Thymus (tissue), 11 donors: ENCODE data around the gene TBCK. TPM values are rescaled to one million over a fixed set of nuclear protein-coding genes. Genes with fewer than 3 reads are reported as not detected.

ENCODE experiments used
- DNase-seq, 9 donors: peaks; one replicate each; pipeline ENCODE4 v3.0.0-alpha.2; 2013; ENCODE audit warnings: low spot score in 9 of 9, low read depth in 6 of 9, missing footprints in 1 of 9
- H3K27ac ChIP-seq, 2 donors: one replicate each; pipeline ENCODE4 v1.5.1; 2013; ENCODE audit warnings: control low read depth in 1 of 2, low read depth in 1 of 2, low read length in 1 of 2, mild to moderate bottlenecking in 1 of 2, moderate library complexity in 1 of 2
- H3K27me3 ChIP-seq, 2 donors: one replicate each; pipeline ENCODE4 v1.5.1; 2013; ENCODE audit warnings: low read length in 1 of 2; ENCODE audit not compliant: control insufficient read depth in 2 of 2, insufficient read depth in 1 of 2
- H3K36me3 ChIP-seq, 2 donors: one replicate each; pipeline ENCODE4 v1.5.1; 2013; ENCODE audit warnings: low read length in 1 of 2, mild to moderate bottlenecking in 1 of 2, moderate library complexity in 1 of 2; ENCODE audit not compliant: control insufficient read depth in 2 of 2, insufficient read depth in 2 of 2
- H3K4me1 ChIP-seq, 2 donors: one replicate each; pipeline ENCODE4 v1.5.1; 2013; ENCODE audit warnings: low read length in 2 of 2; ENCODE audit not compliant: control insufficient read depth in 2 of 2, insufficient read depth in 2 of 2
- H3K4me3 ChIP-seq, 2 donors: one replicate each; pipeline ENCODE4 v1.5.1; 2013; ENCODE audit warnings: low read length in 2 of 2, control low read depth in 1 of 2, mild to moderate bottlenecking in 1 of 2
- H3K9me3 ChIP-seq, 2 donors: one replicate each; pipeline ENCODE4 v1.5.1; 2013; ENCODE audit warnings: low read length in 1 of 2, mild to moderate bottlenecking in 1 of 2; ENCODE audit not compliant: control insufficient read depth in 2 of 2, insufficient read depth in 1 of 2
- WGBS: extraction: QIAGEN DNeasy Blood & Tissue Kit; methylation state at CpG from one replicate; pipeline ENCODE4 v1.1.7; 2013; 5-methylcytosine and 5-hydroxymethylcytosine counted together
- polyA plus RNA-seq: library from polyadenylated mRNA; stranded (reverse); fragments of 200-250 nt; gene quantifications from one replicate; pipeline ENCODE4 v1.2.3, GENCODE V29; 2013
- total RNA-seq: library from RNA; stranded (reverse); fragments of 120-200 nt; gene quantifications from one replicate; pipeline ENCODE4 v1.2.4, GENCODE V29; 2013
- donor health status: healthy.

The TBCK gene
- total and polyA plus RNA-seq, 2 donors: 17.9 to 34.8 TPM

GRCh38 chr4:105998171-105999063, 317.6 kb downstream of the TBCK start:
- Histone ChIP-seq H3K36me3 (no peaks in the 10 kb centered on the region), H3K27me3 (no peaks in the 10 kb centered on the region), H3K4me1 (no peaks in the 10 kb centered on the region), H3K27ac (no peak overlapping the region), H3K9me3 (no peaks in the 10 kb centered on the region), H3K4me3 (no peak overlapping the region)
- WGBS: 94% methylated on average over 7 of the region's 7 CpGs
- no peak for DNase-seq

GRCh38 chr4:105996845-105997244, 319.2 kb downstream of the TBCK start:
- H3K9me3 ChIP-seq: no peaks in the 10 kb centered on the region
- H3K4me3 ChIP-seq: no peak overlapping the region
- H3K4me1 ChIP-seq: no peaks in the 10 kb centered on the region
- H3K36me3 ChIP-seq: no peaks in the 10 kb centered on the region
- H3K27ac ChIP-seq: no peak overlapping the region
- H3K27me3 ChIP-seq: no peaks in the 10 kb centered on the region
- 95% methylated on average over 7 of the region's 7 CpGs for WGBS
- DNase-seq: no peak

- WGBS: 94% methylated on average over 5 of the region's 5 CpGs
- Histone ChIP-seq H3K4me3 (no peak overlapping the region), H3K36me3 (no peaks in the 10 kb centered on the region)
These were observed 321.0 kb downstream of the TBCK start for GRCh38 chr4:105994841-105995501.

GRCh38 chr4:105994061-105994460, 321.9 kb downstream of the TBCK start:
- Histone ChIP-seq H3K36me3 (no peaks in the 10 kb centered on the region), H3K9me3 (no peaks in the 10 kb centered on the region), H3K4me3 (no peak overlapping the region), H3K27me3 (no peaks in the 10 kb centered on the region), H3K27ac (no peak overlapping the region), H3K4me1 (no peaks in the 10 kb centered on the region)
- WGBS: 92% methylated on average over 6 of the region's 6 CpGs
- DNase-seq: no peak

More at GRCh38 chr4:105994841-105995501, 321.0 kb downstream of the TBCK start:
- no peak overlapping the region for H3K27ac ChIP-seq
- H3K9me3 ChIP-seq: no peaks in the 10 kb centered on the region
- no peaks in the 10 kb centered on the region for H3K27me3 ChIP-seq
- no peak for DNase-seq
- no peaks in the 10 kb centered on the region for H3K4me1 ChIP-seq

GRCh38 chr4:105992641-105993305, 323.2 kb downstream of the TBCK start:
- 94% methylated on average over 2 of the region's 2 CpGs for WGBS
- no peak for DNase-seq
- Histone ChIP-seq H3K27ac (no peak overlapping the region), H3K4me3 (no peak overlapping the region), H3K27me3 (no peaks in the 10 kb centered on the region), H3K4me1 (no peaks in the 10 kb centered on the region), H3K9me3 (no peaks in the 10 kb centered on the region), H3K36me3 (no peaks in the 10 kb centered on the region)

- Histone ChIP-seq H3K4me1 (no peaks in the 10 kb centered on the region), H3K27ac (no peak overlapping the region)
- 97% methylated on average over 8 of the region's 8 CpGs for WGBS
These were observed 324.3 kb downstream of the TBCK start for GRCh38 chr4:105991726-105992125.

More at GRCh38 chr4:105991726-105992125, 324.3 kb downstream of the TBCK start:
- H3K27me3 ChIP-seq: no peaks in the 10 kb centered on the region
- no peaks in the 10 kb centered on the region for H3K9me3 ChIP-seq
- H3K36me3 ChIP-seq: no peaks in the 10 kb centered on the region
- no peak overlapping the region for H3K4me3 ChIP-seq
- no peak for DNase-seq

Other genes starting within 250 kb of the TBCK start
- 39.3 TPM for gene AIMP1, start 341 bp upstream of the TBCK start, total RNA-seq
- 46.2 TPM for gene AIMP1, start 341 bp upstream of the TBCK start, polyA plus RNA-seq
- gene GIMD1, start 52.6 kb upstream of the TBCK start, total RNA-seq: not detected
- 0.07 TPM for gene GIMD1, start 52.6 kb upstream of the TBCK start, polyA plus RNA-seq